PC-9 (cell line): Measurements from ENCODE around the gene KRT14. TPM values are rescaled to one million over a fixed set of nuclear protein-coding genes. Genes with fewer than 3 reads are reported as not detected.
"Not testable (repeated sequence)": the region's sequence is repeated elsewhere in the genome, so short reads cannot be mapped to it uniquely, and the experiment has no call there.

Source experiments
- BruUV-seq: library from RNA; stranded (reverse); fragments of 400-500 nt; replicated peaks from 2 replicates; lab custom pipeline; 2021; lab: Mats Ljungman, UMichigan
- CTCF ChIA-PET: fragments of 300-600 bp; sonication (Branson Sonifier 250); formaldehyde crosslinking; loops from one replicate; lab custom pipeline; 2022; ENCODE audit warnings: antibody characterized with exemption; lab: Charles Lee
- POLR2A ChIA-PET: fragments of 300-600 bp; sonication (Branson Sonifier 250); formaldehyde crosslinking; loops from one replicate; lab custom pipeline; 2022; ENCODE audit warnings: antibody characterized with exemption; ENCODE audit not compliant: unreplicated experiment; lab: Charles Lee
- DNase-seq, 2 experiments: peaks; one replicate each; pipeline versions ENCODE4 v3.0.0 to v3.0.0-alpha.2; 2015 to 2022; ENCODE audit warnings: mixed read lengths in 1 of 2
- H2AFZ ChIP-seq: fragments of 200-600 bp; sonication (generic); 2 replicates; pipeline ENCODE4 v1.8.1; 2017; ENCODE audit warnings: antibody characterized with exemption
- H3F3A ChIP-seq: fragments of 200-600 bp; sonication (generic); 2 replicates; pipeline ENCODE4 v1.8.1; 2017; ENCODE audit warnings: antibody characterized with exemption, mild to moderate bottlenecking, low read depth; ENCODE audit not compliant: insufficient read depth
- H3K27ac ChIP-seq: fragments of 200-600 bp; sonication (generic); 2 replicates; pipeline ENCODE4 v1.6.1; 2016; ENCODE audit warnings: mixed run types
- H3K27me3 ChIP-seq: fragments of 200-600 bp; sonication (generic); 2 replicates; pipeline ENCODE4 v1.6.1; 2016; ENCODE audit warnings: low read depth, mixed run types; ENCODE audit not compliant: insufficient read depth
- H3K36me3 ChIP-seq: fragments of 200-600 bp; sonication (generic); 2 replicates; pipeline ENCODE4 v1.6.1; 2016; ENCODE audit warnings: low read depth, mixed run types
- H3K4me1 ChIP-seq: fragments of 200-600 bp; sonication (generic); replicated peaks from 2 replicates; pipeline ENCODE4 v1.6.1; 2016; ENCODE audit warnings: mixed run types; ENCODE audit not compliant: insufficient read depth
- H3K4me2 ChIP-seq: fragments of 200-600 bp; sonication (generic); 2 replicates; pipeline ENCODE4 v1.6.1; 2017; ENCODE audit warnings: mixed run types
- H3K4me3 ChIP-seq: fragments of 200-600 bp; sonication (generic); 2 replicates; pipeline ENCODE4 v1.6.1; 2016; ENCODE audit warnings: mixed run types
- H3K79me2 ChIP-seq: fragments of 200-600 bp; sonication (generic); 2 replicates; pipeline ENCODE4 v1.6.1; 2017; ENCODE audit warnings: low read depth, mixed run types
- H3K9me2 ChIP-seq: fragments of 200-600 bp; sonication (generic); 2 replicates; pipeline ENCODE4 v1.8.1; 2017; ENCODE audit warnings: mild to moderate bottlenecking; ENCODE audit not compliant: insufficient read depth
- H3K9me3 ChIP-seq: fragments of 200-600 bp; sonication (generic); 2 replicates; pipeline ENCODE4 v1.8.1; 2016; ENCODE audit warnings: low read depth; ENCODE audit not compliant: insufficient read depth
- H4K20me1 ChIP-seq: fragments of 200-600 bp; sonication (generic); 2 replicates; pipeline ENCODE4 v1.8.1; 2017; ENCODE audit not compliant: insufficient read depth
- CTCF ChIP-seq: fragments of 200-600 bp; sonication (generic); conservative IDR thresholded peaks from 2 replicates; pipeline ENCODE4 v1.6.1; 2017; ENCODE audit warnings: mixed run types, antibody characterized with exemption, mild to moderate bottlenecking, moderate library complexity
- EZH2 ChIP-seq: fragments of 200-600 bp; sonication (generic); IDR thresholded peaks from 2 replicates; pipeline ENCODE4 v1.8.0; 2017; ENCODE audit warnings: antibody characterized with exemption, low read depth
- intact Hi-C: fragments of 100-400 bp; cut with micrococcal nuclease; formaldehyde crosslinking; loops from one replicate; pipeline ENCODE4 v1.10.0; 2022; ENCODE audit not compliant: unreplicated experiment
- total RNA-seq: library from RNA; stranded (reverse); gene quantifications from 2 replicates; pipeline ENCODE4 v1.2.3, GENCODE V29; 2021

Gene KRT14
- total RNA-seq, 1 experiment from 2014 or later, result 2.2 TPM

- no TSS peak for BruUV-seq
- no peak overlapping the region for H3K4me3 ChIP-seq
- no peaks in the 10 kb centered on the region for H4K20me1 ChIP-seq
- no peaks in the 10 kb centered on the region for H3K9me2 ChIP-seq
- H3K9me3 ChIP-seq, result no peaks in the 10 kb centered on the region
- H3K36me3 ChIP-seq, result no peaks in the 10 kb centered on the region
- no peaks in the 10 kb centered on the region for H3K27me3 ChIP-seq
- no peak overlapping the region for H3K4me2 ChIP-seq
- DNase-seq, result no peak
- TF ChIP-seq CTCF (no peak), EZH2 (no peak)
- H2AFZ ChIP-seq, result no peak overlapping the region
- intact Hi-C loops, result loop anchor here (5.0 kb wide), 1 partner anchor 45 kb away; no protein-coding TSS in a partner anchor
- H3F3A ChIP-seq, result no peaks in the 10 kb centered on the region
- H3K27ac ChIP-seq, result no peak overlapping the region
- ChIA-PET POLR2A (interaction anchor here (0.6 kb wide), 1 partner anchor 100 kb away, joined by 20 read pairs; no protein-coding TSS in a partner anchor), CTCF (no interaction called here)
- no peaks in the 10 kb centered on the region for H3K79me2 ChIP-seq
- peaks cover 27% of the 10 kb centered on the region for H3K4me1 ChIP-seq
Observed at GRCh38 chr17:41621916-41622315, 35.2 kb upstream of the KRT14 start.

- H3K4me1 ChIP-seq, result peaks cover 27% of the 10 kb centered on the region
- H3K9me2 ChIP-seq, POLR2A ChIA-PET, H3F3A ChIP-seq, DNase-seq, H3K4me2 ChIP-seq, H3K4me3 ChIP-seq, H4K20me1 ChIP-seq, H3K27me3 ChIP-seq, H2AFZ ChIP-seq, H3K27ac ChIP-seq, BruUV-seq, H3K36me3 ChIP-seq, CTCF ChIA-PET, H3K9me3 ChIP-seq, H3K79me2 ChIP-seq: not testable (repeated sequence)
- intact Hi-C loops, result loop anchor here (5.0 kb wide), 1 partner anchor 44 kb away; no protein-coding TSS in a partner anchor
Observed at GRCh38 chr17:41621435-41621817, 34.7 kb upstream of the KRT14 start.

GRCh38 chr17:41620583-41621434, 34.1 kb upstream of the KRT14 start:
- intact Hi-C loops, result loop anchor here (5.0 kb wide), 1 partner anchor 44 kb away; no protein-coding TSS in a partner anchor
- H3K9me2 ChIP-seq, result no peaks in the 10 kb centered on the region
- no peaks in the 10 kb centered on the region for H3K79me2 ChIP-seq
- no peaks in the 10 kb centered on the region for H4K20me1 ChIP-seq
- H3K36me3 ChIP-seq, result no peaks in the 10 kb centered on the region
- no peak for TF ChIP-seq CTCF
- no peak for TF ChIP-seq EZH2
- H3F3A ChIP-seq, result no peaks in the 10 kb centered on the region
- ChIA-PET POLR2A (no interaction called here), CTCF (interaction anchor here (0.7 kb wide), 1 partner anchor 1127 kb away, joined by 3 read pairs; no protein-coding TSS in a partner anchor)
- no peak overlapping the region for H3K27ac ChIP-seq
- H2AFZ ChIP-seq, result no peak overlapping the region
- no TSS peak for BruUV-seq
- no peak overlapping the region for H3K4me2 ChIP-seq
- H3K4me1 ChIP-seq, result peaks cover 28% of the 10 kb centered on the region
- no peak overlapping the region for H3K4me3 ChIP-seq
- no peak for DNase-seq
- no peaks in the 10 kb centered on the region for H3K9me3 ChIP-seq
- no peaks in the 10 kb centered on the region for H3K27me3 ChIP-seq

- DNase-seq, H3K79me2 ChIP-seq, H3K4me2 ChIP-seq, H3K27me3 ChIP-seq, POLR2A ChIA-PET, H3K9me2 ChIP-seq, H4K20me1 ChIP-seq, BruUV-seq, H3K36me3 ChIP-seq, H3K4me3 ChIP-seq, H3K27ac ChIP-seq, H3F3A ChIP-seq, H3K9me3 ChIP-seq, H2AFZ ChIP-seq: not testable (repeated sequence)
- intact Hi-C loops, result loop anchor here (5.0 kb wide), 1 partner anchor 43 kb away; no protein-coding TSS in a partner anchor
- CTCF ChIA-PET, result interaction anchor here (0.7 kb wide), 1 partner anchor 1126 kb away, joined by 3 read pairs; no protein-coding TSS in a partner anchor
- H3K4me1 ChIP-seq, result peaks cover 32% of the 10 kb centered on the region
Observed at GRCh38 chr17:41619927-41620582, 33.4 kb upstream of the KRT14 start.
